ENCODE data around the gene LIF. TPM values are rescaled to one million over a fixed set of nuclear protein-coding genes. Genes with fewer than 3 reads are reported as not detected.

LIF gene
- total and polyA plus RNA-seq, 4 donors, result 0.08 to 0.10 (median 0.09) TPM; not detected in 1

DNA sequence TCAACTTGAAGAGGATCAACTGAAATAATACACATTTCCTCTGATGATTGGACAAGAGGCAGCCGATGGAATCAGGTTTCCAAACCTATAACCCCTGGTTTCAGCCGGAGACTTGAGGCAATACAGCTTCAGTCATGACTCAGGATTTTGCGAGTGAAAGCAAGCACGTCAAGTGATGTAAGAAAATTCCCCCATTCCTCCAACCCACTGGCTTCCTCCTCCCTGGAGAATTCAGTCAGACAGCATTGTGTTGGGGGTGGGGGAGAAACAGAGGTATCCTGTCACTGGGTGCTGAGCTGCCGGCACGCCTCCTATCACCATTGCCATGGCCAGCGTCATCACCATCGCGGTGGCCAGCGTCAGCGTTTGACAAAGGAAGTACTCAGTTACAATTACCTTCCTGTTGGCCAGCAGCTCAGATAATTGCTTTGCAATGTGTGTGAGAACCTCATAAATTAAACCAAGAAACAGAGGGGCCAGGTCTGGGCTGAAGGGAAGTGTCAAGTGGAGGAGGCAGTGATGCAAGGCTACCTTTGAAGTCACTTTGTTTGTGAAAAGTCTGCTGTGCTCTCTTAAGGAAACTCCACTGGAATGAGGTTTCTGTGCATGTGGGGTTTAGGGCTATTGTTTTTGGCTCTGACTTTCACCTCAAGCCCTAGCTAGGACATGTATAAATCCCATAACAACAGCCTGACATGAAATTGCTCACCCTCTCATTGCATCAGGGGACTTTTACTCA, 50.2 kb downstream of the LIF start:
- TF ChIP-seq EGR1 (IDR thresholded peaks at IDR 0.05; ENCODE audit: low read depth in 2 of 2) (no peak), YY1 (IDR thresholded peaks at IDR 0.05) (no peak), FOXA2 (IDR thresholded peaks at IDR 0.05) (no peak), GABPA (IDR thresholded peaks at IDR 0.05 in 1 of 2, conservative IDR thresholded peaks at IDR 0.05 in 1 of 2) (no peak), RAD21 (IDR thresholded peaks at IDR 0.05) (no peak), JUND (IDR thresholded peaks at IDR 0.05) (no peak), SP1 (IDR thresholded peaks at IDR 0.05) (no peak), RXRA (IDR thresholded peaks at IDR 0.05) (no peak), NR2F2 (IDR thresholded peaks at IDR 0.05) (no peak)
- TF ChIP-seq, protein P1, sequence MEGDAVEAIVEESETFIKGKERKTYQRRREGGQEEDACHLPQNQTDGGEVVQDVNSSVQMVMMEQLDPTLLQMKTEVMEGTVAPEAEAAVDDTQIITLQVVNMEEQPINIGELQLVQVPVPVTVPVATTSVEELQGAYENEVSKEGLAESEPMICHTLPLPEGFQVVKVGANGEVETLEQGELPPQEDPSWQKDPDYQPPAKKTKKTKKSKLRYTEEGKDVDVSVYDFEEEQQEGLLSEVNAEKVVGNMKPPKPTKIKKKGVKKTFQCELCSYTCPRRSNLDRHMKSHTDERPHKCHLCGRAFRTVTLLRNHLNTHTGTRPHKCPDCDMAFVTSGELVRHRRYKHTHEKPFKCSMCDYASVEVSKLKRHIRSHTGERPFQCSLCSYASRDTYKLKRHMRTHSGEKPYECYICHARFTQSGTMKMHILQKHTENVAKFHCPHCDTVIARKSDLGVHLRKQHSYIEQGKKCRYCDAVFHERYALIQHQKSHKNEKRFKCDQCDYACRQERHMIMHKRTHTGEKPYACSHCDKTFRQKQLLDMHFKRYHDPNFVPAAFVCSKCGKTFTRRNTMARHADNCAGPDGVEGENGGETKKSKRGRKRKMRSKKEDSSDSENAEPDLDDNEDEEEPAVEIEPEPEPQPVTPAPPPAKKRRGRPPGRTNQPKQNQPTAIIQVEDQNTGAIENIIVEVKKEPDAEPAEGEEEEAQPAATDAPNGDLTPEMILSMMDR (IDR thresholded peaks at IDR 0.05; ENCODE audit: low read depth, low read length, missing input control), result no peak
- TF ChIP-seq, protein P2, sequence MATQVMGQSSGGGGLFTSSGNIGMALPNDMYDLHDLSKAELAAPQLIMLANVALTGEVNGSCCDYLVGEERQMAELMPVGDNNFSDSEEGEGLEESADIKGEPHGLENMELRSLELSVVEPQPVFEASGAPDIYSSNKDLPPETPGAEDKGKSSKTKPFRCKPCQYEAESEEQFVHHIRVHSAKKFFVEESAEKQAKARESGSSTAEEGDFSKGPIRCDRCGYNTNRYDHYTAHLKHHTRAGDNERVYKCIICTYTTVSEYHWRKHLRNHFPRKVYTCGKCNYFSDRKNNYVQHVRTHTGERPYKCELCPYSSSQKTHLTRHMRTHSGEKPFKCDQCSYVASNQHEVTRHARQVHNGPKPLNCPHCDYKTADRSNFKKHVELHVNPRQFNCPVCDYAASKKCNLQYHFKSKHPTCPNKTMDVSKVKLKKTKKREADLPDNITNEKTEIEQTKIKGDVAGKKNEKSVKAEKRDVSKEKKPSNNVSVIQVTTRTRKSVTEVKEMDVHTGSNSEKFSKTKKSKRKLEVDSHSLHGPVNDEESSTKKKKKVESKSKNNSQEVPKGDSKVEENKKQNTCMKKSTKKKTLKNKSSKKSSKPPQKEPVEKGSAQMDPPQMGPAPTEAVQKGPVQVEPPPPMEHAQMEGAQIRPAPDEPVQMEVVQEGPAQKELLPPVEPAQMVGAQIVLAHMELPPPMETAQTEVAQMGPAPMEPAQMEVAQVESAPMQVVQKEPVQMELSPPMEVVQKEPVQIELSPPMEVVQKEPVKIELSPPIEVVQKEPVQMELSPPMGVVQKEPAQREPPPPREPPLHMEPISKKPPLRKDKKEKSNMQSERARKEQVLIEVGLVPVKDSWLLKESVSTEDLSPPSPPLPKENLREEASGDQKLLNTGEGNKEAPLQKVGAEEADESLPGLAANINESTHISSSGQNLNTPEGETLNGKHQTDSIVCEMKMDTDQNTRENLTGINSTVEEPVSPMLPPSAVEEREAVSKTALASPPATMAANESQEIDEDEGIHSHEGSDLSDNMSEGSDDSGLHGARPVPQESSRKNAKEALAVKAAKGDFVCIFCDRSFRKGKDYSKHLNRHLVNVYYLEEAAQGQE (IDR thresholded peaks at IDR 0.05), result no peak
- H3K27ac ChIP-seq (ENCODE audit: low read depth in 1 of 2, low read length in 2 of 2), result peak overlapping the region; percentile 44 to 70
- H3K4me1 ChIP-seq (ENCODE audit: control insufficient read depth in 4 of 4, insufficient read depth in 4 of 4, low read length in 3 of 4), result no peaks in the 10 kb centered on the region
- H3K4me3 ChIP-seq (ENCODE audit: low read depth in 1 of 3, low read length in 3 of 3), result no peak overlapping the region
- WGBS, result 31% methylated on average over 11 of the region's 11 CpGs
- H3K27me3 ChIP-seq (ENCODE audit: control insufficient read depth in 4 of 4, insufficient read depth in 4 of 4, low read length in 3 of 4), result no peaks in the 10 kb centered on the region
- no peak overlapping the region for H3K9ac ChIP-seq (ENCODE audit: low read depth in 1 of 2, low read length in 2 of 2)
- H3K9me3 ChIP-seq (ENCODE audit: control insufficient read depth in 4 of 4, low read length in 3 of 4), result no peaks in the 10 kb centered on the region
- no peaks in the 10 kb centered on the region for H3K36me3 ChIP-seq (ENCODE audit: control insufficient read depth in 4 of 4, insufficient read depth in 3 of 4, low read depth in 1 of 4, low read length in 3 of 4)
- DNase-seq (ENCODE audit: low spot score), result no peak

DNA sequence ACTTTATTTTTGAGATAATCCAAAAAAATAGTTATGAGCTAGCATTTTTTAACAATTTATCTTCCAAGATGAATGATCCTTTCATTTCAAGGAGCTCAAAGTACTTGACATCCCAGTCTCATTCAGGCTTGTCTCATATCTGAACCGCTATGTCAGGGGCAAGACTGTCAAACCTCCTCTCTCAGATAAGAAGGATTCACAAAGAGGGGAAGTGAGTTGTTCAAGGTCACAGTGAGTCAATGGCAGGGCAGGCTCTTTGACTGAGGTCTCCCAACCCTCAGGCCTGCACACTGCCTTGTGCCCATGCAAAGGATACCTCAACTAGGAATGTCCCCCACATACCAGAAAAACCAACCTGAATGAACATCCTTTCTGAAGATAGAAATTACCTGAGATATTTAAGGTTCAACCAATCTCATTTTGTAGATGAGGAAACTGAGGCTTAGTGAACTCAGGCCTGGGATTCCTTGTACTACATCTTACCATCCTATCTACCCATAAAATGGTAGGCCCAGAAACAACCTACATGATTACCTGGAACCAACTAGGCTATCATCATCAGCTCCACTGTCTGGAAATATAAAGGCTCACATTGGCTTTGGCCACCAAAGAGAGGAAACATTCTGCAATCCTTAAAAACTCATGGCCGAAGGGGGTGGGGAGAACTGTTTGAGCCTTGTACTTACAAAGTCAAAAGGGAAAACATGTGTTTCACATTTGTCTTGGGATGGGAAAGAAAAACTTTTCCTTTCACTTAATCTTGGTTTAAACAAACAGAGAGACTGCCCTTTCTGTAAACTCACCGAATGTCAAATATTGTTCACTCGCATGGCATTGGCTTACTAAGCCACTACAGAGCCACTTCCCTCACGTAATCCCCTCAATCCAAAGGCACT, 51.1 kb downstream of the LIF start:
- Histone ChIP-seq H3K9me3 (ENCODE audit: control insufficient read depth in 4 of 4, low read length in 3 of 4) (no peaks in the 10 kb centered on the region), H3K9ac (ENCODE audit: low read depth in 1 of 2, low read length in 2 of 2) (no peak overlapping the region), H3K27me3 (ENCODE audit: control insufficient read depth in 4 of 4, insufficient read depth in 4 of 4, low read length in 3 of 4) (no peaks in the 10 kb centered on the region), H3K27ac (ENCODE audit: low read depth in 1 of 2, low read length in 2 of 2) (peak overlapping the region; percentile 23 to 70), H3K4me3 (ENCODE audit: low read depth in 1 of 3, low read length in 3 of 3) (no peak overlapping the region), H3K36me3 (ENCODE audit: control insufficient read depth in 4 of 4, insufficient read depth in 3 of 4, low read depth in 1 of 4, low read length in 3 of 4) (no peaks in the 10 kb centered on the region), H3K4me1 (ENCODE audit: control insufficient read depth in 4 of 4, insufficient read depth in 4 of 4, low read length in 3 of 4) (no peaks in the 10 kb centered on the region)
- no peak for DNase-seq (ENCODE audit: low spot score)
- 68% methylated on average over 5 of the region's 5 CpGs for WGBS
- TF ChIP-seq RXRA (IDR thresholded peaks at IDR 0.05), result no peak
- no peak for TF ChIP-seq FOXA2 (IDR thresholded peaks at IDR 0.05)
- TF ChIP-seq, protein P3, sequence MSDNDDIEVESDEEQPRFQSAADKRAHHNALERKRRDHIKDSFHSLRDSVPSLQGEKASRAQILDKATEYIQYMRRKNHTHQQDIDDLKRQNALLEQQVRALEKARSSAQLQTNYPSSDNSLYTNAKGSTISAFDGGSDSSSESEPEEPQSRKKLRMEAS (IDR thresholded peaks at IDR 0.05), result no peak
- no peak for TF ChIP-seq RAD21 (IDR thresholded peaks at IDR 0.05)
- no peak for TF ChIP-seq GABPA (IDR thresholded peaks at IDR 0.05 in 1 of 2, conservative IDR thresholded peaks at IDR 0.05 in 1 of 2)
- TF ChIP-seq HNF4A (conservative IDR thresholded peaks at IDR 0.05), result no peak
- TF ChIP-seq, protein P4, sequence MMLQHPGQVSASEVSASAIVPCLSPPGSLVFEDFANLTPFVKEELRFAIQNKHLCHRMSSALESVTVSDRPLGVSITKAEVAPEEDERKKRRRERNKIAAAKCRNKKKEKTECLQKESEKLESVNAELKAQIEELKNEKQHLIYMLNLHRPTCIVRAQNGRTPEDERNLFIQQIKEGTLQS (IDR thresholded peaks at IDR 0.05), result no peak
- TF ChIP-seq, protein P5, sequence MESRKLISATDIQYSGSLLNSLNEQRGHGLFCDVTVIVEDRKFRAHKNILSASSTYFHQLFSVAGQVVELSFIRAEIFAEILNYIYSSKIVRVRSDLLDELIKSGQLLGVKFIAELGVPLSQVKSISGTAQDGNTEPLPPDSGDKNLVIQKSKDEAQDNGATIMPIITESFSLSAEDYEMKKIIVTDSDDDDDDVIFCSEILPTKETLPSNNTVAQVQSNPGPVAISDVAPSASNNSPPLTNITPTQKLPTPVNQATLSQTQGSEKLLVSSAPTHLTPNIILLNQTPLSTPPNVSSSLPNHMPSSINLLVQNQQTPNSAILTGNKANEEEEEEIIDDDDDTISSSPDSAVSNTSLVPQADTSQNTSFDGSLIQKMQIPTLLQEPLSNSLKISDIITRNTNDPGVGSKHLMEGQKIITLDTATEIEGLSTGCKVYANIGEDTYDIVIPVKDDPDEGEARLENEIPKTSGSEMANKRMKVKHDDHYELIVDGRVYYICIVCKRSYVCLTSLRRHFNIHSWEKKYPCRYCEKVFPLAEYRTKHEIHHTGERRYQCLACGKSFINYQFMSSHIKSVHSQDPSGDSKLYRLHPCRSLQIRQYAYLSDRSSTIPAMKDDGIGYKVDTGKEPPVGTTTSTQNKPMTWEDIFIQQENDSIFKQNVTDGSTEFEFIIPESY (IDR thresholded peaks at IDR 0.05), result no peak
- TF ChIP-seq, protein P2 (IDR thresholded peaks at IDR 0.05), result no peak
- no peak for TF ChIP-seq YY1 (IDR thresholded peaks at IDR 0.05)
- no peak for TF ChIP-seq SP1 (IDR thresholded peaks at IDR 0.05)
- no peak for TF ChIP-seq JUND (IDR thresholded peaks at IDR 0.05)
- TF ChIP-seq HNF4G (IDR thresholded peaks at IDR 0.05), result no peak
- TF ChIP-seq FOXA1 (IDR thresholded peaks at IDR 0.05), result no peak

Measured in liver (tissue), 9 donors.